SK-N-SH treated with all-trans-retinoic acid at 6 μM for 48 hours (cell line): ENCODE measurements around the gene TRAK2.
"Not testable (repeated sequence)": the region's sequence is repeated elsewhere in the genome, so short reads cannot be mapped to it uniquely, and the experiment has no call there.

Experiments used
- ARNTL ChIP-seq: fragments of 450-650 bp; formaldehyde crosslinking; IDR thresholded peaks from 2 replicates; pipeline ENCODE4 v1.5.0; 2020; ENCODE audit warnings: low read depth, mild to moderate bottlenecking, moderate library complexity, borderline replicate concordance
- BACH2 ChIP-seq: fragments of 250-450 bp; sonication (Bioruptor Pico); IDR thresholded peaks from 2 replicates; pipeline ENCODE4 v1.9.0; 2021; ENCODE audit warnings: mild to moderate bottlenecking, borderline replicate concordance
- CSDC2 ChIP-seq: fragments of 250-450 bp; sonication (Bioruptor Pico); IDR thresholded peaks from 2 replicates; pipeline ENCODE4 v1.5.0; 2020; ENCODE audit warnings: mild to moderate bottlenecking, moderate library complexity
- ESRRG ChIP-seq: fragments of 250-450 bp; sonication (Bioruptor Pico); IDR thresholded peaks from 2 replicates; pipeline ENCODE4 v1.6.1; 2021; ENCODE audit warnings: mild to moderate bottlenecking
- PPARA ChIP-seq: fragments of 250-450 bp; sonication (Bioruptor Pico); IDR thresholded peaks from 2 replicates; pipeline ENCODE4 v1.5.0; 2020; ENCODE audit warnings: mild to moderate bottlenecking, borderline replicate concordance
- RARB ChIP-seq: fragments of 250-450 bp; sonication (Bioruptor Pico); IDR thresholded peaks from 2 replicates; pipeline ENCODE4 v1.8.0; 2021; ENCODE audit warnings: mild to moderate bottlenecking, moderate library complexity
- SNAI2 ChIP-seq: fragments of 250-450 bp; sonication (Bioruptor Pico); IDR thresholded peaks from 2 replicates; pipeline ENCODE4 v1.5.0; 2020; ENCODE audit warnings: mild to moderate bottlenecking, moderate library complexity
- TF ChIP-seq, protein P1 (sequence below): fragments of 250-450 bp; sonication (Bioruptor Pico); IDR thresholded peaks from 2 replicates; pipeline ENCODE4 v1.8.0; 2020; ENCODE audit warnings: mild to moderate bottlenecking, moderate library complexity, borderline replicate concordance
- TF ChIP-seq, protein P2 (sequence below): fragments of 250-450 bp; sonication (Bioruptor Pico); IDR thresholded peaks from 2 replicates; pipeline ENCODE4 v1.8.0; 2021; ENCODE audit warnings: low read depth, mild to moderate bottlenecking, moderate library complexity, borderline replicate concordance
- TF ChIP-seq, protein P3 (sequence below): fragments of 250-450 bp; sonication (Bioruptor Pico); IDR thresholded peaks from 2 replicates; pipeline ENCODE4 v1.5.1; 2021; ENCODE audit warnings: mild to moderate bottlenecking, moderate library complexity

DNA sequence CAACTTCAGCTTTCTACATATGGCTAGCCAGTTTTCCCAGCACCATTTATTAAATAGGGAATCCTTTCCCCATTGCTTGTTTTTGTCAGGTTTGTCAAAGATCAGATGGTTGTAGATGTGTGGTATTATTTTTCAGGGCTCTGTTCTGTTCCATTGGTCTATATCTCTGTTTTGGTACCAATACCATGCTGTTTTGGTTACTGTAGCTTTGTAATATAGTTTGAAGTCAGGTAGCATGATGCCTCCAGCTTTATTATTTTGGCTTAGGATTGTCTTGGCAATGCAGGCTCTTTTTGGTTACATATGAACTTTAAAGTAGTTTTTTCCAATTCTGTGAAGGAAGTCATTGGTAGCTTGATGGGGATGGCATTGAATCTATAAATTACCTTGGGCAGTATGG, 22.9 kb downstream of the TRAK2 start:
- TF ChIP-seq CSDC2; RARB (CRISPR knock-in tag); SNAI2 (CRISPR knock-in tag); ESRRG (CRISPR knock-in tag); BACH2 (CRISPR knock-in tag); PPARA (CRISPR knock-in tag); ARNTL (CRISPR knock-in tag): not testable (repeated sequence)
- TF ChIP-seq, protein P1, sequence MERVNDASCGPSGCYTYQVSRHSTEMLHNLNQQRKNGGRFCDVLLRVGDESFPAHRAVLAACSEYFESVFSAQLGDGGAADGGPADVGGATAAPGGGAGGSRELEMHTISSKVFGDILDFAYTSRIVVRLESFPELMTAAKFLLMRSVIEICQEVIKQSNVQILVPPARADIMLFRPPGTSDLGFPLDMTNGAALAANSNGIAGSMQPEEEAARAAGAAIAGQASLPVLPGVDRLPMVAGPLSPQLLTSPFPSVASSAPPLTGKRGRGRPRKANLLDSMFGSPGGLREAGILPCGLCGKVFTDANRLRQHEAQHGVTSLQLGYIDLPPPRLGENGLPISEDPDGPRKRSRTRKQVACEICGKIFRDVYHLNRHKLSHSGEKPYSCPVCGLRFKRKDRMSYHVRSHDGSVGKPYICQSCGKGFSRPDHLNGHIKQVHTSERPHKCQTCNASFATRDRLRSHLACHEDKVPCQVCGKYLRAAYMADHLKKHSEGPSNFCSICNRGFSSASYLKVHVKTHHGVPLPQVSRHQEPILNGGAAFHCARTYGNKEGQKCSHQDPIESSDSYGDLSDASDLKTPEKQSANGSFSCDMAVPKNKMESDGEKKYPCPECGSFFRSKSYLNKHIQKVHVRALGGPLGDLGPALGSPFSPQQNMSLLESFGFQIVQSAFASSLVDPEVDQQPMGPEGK: not testable (repeated sequence)
- TF ChIP-seq, protein P2, sequence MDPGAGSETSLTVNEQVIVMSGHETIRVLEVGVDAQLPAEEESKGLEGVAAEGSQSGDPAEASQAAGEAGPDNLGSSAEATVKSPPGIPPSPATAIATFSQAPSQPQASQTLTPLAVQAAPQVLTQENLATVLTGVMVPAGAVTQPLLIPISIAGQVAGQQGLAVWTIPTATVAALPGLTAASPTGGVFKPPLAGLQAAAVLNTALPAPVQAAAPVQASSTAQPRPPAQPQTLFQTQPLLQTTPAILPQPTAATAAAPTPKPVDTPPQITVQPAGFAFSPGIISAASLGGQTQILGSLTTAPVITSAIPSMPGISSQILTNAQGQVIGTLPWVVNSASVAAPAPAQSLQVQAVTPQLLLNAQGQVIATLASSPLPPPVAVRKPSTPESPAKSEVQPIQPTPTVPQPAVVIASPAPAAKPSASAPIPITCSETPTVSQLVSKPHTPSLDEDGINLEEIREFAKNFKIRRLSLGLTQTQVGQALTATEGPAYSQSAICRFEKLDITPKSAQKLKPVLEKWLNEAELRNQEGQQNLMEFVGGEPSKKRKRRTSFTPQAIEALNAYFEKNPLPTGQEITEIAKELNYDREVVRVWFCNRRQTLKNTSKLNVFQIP (CRISPR knock-in tag): not testable (repeated sequence)
- TF ChIP-seq, protein P3, sequence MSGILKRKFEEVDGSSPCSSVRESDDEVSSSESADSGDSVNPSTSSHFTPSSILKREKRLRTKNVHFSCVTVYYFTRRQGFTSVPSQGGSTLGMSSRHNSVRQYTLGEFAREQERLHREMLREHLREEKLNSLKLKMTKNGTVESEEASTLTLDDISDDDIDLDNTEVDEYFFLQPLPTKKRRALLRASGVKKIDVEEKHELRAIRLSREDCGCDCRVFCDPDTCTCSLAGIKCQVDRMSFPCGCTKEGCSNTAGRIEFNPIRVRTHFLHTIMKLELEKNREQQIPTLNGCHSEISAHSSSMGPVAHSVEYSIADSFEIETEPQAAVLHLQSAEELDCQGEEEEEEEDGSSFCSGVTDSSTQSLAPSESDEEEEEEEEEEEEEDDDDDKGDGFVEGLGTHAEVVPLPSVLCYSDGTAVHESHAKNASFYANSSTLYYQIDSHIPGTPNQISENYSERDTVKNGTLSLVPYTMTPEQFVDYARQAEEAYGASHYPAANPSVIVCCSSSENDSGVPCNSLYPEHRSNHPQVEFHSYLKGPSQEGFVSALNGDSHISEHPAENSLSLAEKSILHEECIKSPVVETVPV (CRISPR knock-in tag): not testable (repeated sequence)
